Stimulated activated CD8-positive, alpha-beta memory T cell treated with anti-CD3 and anti-CD28 coated beads, Interleukin-12 subunit alpha, Interleukin-12 subunit beta, amount 100 ng/mL, for 1 hour (primary cell): ENCODE data around the gene INSYN2B.

Experiments
- DNase-seq: peaks from one replicate; pipeline ENCODE4 v3.0.0-alpha.2; 2020; ENCODE audit warnings: low read depth

Gene INSYN2B

GRCh38 chr5:169889572-169889971 is 90.7 kb downstream of the INSYN2B start:
- DNase-seq: no peak

DNA sequence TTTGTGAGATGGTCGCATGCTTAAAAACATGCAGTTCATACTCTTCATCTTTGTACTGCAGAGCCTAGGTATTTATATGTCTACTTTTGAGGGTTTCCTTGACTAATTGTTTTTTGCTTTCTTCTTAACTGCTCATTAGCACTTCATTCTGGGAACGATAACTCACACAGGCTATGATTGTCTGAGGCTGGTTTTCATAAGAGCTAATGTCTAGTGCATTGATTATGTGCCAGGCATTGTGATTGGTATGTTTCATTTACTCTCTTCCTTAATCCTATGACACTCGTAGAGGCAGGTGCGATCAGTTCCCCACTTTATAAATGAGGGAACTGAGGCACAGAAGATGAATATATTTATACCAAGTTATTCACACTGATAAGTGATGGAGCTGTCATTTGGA is 93.6 kb downstream of the INSYN2B start:
- no peak for DNase-seq

GRCh38 chr5:169886033-169886432 is 94.3 kb downstream of the INSYN2B start:
- DNase-seq: no peak

GRCh38 chr5:169881702-169882303 is 98.5 kb downstream of the INSYN2B start:
- no peak for DNase-seq

DNA sequence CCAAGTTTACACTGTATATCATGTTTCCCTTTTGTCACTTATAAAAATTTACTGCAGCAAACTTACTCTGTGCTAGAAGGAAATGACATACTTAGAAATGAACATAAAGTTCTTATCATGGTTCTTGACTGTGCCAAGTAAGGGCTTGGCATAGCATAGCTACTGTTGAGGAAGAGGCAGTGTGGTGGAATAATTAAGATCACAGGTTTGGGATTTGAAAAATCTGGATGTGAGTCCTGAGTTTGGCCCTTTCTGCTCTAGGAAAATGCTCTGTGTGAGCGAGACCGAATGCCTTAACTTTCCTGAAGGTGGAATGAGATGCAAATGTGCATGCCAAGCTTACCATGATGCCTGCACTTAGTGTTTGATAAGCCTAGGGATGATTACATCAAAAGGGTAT is 99.5 kb downstream of the INSYN2B start:
- DNase-seq: no peak

DNA sequence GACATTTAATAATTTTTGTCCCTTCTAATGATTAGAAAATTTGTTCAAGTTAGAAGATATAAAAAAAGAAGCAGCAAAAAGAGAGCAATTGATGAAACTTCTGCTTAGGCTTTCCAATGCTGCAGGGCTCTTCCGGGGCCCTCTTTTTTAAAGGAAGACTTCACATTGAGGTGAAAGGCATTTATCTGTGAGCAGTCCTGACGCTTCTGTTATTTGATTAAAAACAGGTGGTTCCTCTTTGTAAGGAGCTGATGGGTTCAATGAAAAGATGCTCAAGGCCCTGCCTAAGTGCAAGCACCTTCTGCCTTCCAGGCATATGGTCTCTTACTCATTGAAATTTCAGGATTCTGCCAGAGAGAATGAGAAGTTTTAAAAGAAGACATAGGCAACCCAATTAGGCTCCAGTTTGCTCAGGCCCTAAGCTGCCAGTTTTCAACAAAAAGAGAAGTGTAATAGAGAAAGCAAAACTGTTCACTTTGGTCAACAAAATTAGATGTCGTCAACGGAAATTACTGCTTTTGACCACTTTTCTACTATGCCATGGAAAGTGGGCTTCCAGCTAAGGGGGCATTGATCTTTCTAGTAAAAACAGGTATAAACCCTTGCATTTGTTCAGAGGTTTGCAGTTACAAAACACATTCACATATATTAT is 100.2 kb downstream of the INSYN2B start:
- DNase-seq: no peak

DNA sequence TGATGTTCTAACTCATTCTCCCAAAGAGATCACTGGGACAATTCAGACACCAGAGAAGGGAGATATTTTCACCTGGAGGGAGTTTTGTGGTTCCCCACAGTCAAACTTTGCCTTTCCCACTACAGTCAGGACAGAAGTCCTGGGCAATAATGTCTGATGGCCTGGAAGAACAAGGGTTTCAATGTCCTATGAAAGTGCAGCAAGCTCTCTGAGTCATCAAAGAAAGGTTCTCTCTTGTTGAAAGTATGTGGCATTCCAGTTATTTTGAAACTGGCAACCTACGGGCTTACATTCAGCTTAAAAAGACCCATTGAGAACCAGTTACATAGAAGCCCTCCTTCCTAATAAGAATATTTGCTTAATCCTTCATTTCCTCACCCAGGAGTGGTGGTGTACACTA is 103.9 kb downstream of the INSYN2B start:
- no peak for DNase-seq

DNA sequence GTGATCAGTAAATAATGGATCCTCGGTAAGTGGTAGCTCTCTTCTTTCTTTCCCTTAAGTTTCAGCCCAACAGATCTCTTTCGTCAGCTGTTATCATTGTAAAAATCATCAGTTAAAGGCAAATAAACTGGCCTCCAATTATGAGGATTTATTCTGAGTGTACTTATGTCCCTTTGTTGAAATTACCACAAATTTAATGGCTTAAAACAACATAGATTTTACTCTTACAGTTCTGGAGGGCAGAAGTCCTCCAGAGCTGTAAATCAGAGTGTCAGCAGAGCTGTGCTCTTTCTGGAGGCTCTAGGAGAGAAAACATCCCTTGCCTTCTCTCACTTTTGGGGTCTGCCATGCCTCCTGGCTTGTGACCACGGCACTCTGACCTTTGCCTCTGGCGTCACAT is 104.6 kb downstream of the INSYN2B start:
- no peak for DNase-seq

DNA sequence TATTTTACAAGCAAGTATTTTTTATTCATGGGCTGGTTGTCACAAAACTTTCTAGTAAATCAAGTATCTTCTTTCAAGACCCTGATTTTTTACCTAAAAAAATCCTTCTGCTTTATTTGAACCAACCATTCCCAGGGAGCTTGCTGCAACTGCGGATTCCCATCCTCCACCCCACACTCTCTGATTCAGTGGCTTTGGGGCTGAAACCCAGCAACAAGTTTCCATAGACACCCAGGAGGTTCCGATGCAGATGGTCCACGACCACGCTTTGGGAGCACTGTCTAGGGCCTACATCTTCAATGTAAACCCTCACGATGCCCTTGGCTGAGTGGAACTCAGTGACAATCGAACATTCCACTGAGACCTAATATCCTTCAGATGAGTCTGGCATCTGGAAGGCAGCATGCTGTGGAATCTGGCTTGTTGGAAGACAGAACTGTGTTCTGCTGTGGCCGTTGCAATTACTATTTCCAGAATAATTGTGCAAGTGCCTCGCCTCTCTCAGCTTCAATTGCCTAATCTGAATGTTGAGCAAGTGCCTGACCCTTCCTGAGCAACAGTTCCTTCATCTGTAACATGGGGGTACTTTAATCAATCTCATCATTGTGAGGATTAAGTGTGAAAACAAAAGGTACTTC is 105.1 kb downstream of the INSYN2B start:
- no peak for DNase-seq

- DNase-seq: no peak
Observed at GRCh38 chr5:169874621-169875020, 105.7 kb downstream of the INSYN2B start.

DNA sequence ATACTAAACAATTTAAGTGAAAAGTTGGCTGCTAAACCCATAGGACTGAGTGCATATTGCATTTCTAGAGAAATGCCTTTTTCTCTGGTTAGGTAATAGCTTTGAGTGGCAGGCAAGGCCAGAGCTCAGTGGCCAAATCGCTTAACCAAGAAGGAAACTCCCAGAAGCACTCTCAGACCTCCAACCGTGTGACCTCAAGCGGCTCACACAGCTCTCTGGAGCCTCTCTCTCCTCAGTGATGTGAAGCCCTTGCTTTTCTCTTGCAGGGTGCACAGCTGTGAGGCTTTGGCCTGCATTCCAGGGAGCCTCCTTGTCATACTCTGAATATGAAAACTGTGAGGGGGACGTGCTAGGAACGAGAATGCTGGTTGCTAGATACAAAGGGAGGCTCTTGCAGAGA is 106.7 kb downstream of the INSYN2B start:
- no peak for DNase-seq

GRCh38 chr5:169871826-169872490 is 108.3 kb downstream of the INSYN2B start:
- no peak for DNase-seq

DNA sequence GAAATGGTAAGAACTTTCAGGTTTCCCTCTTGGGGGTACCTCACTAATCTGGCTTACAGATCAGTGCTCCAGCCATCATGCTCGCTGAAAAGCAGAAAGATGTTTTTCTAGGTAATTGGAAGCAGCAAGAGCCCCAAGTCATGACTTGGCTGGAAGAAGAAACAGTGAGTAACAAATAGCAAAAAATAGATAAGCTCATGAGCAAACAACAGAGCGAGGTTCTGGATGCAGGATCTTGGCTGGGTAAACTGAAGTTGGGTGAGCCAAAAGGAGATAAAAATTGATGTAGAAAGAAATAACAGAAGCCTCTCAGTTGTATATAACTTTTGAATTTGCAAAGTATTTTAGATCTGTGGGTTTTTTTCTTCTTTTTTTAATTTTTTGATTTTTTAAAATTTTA is 110.1 kb downstream of the INSYN2B start:
- DNase-seq: no peak

- DNase-seq: no peak
Observed at GRCh38 chr5:169869066-169869465, 111.2 kb downstream of the INSYN2B start.

DNA sequence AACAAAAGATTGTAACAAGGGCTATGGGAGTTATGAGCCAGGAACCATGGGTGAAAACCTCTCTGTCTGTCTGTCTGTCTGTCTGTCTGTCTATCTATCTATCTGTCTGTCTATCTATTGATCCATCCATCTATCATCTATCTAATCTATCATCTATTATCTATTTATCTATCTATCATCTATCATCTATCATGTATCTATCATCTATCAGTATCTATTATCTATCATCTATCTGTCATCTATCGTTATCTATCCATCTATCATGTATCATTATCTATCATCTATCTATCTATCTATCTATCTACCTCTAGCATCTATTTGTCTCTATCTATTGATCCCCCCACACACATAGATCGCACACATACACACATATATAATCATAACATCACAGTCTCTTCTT is 112.9 kb downstream of the INSYN2B start:
- no peak for DNase-seq

- DNase-seq: no peak
Observed at GRCh38 chr5:169864483-169864882, 115.8 kb downstream of the INSYN2B start.

- DNase-seq: no peak
Observed at GRCh38 chr5:169862391-169862811, 117.9 kb downstream of the INSYN2B start.

GRCh38 chr5:169861934-169862333 is 118.4 kb downstream of the INSYN2B start:
- no peak for DNase-seq

DNA sequence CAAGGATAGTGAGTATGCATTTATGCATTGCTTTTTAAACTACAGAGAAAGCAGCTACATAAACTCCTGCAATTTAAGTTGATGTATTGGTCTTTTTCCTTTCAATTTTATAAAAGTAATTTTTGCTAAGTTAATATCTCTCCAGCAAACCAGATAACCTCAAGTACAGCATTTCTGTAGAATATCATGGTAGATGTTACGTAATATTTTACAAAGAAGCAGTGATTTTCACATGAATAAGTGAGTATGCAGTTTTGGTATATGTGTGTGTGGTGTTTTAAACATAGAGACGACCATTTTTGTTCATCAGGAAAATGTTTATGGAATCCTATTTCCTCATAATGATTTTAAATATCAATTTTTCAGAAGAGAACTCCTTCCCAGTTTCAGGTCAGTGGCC is 118.9 kb downstream of the INSYN2B start:
- DNase-seq: no peak

GRCh38 chr5:169860585-169860984 is 119.7 kb downstream of the INSYN2B start:
- DNase-seq: no peak

- no peak for DNase-seq
Observed at GRCh38 chr5:169856571-169856970, 123.7 kb downstream of the INSYN2B start.

GRCh38 chr5:169851321-169851850 is 128.9 kb downstream of the INSYN2B start:
- DNase-seq: no peak

- no peak for DNase-seq
Observed at GRCh38 chr5:169850409-169850808, 129.9 kb downstream of the INSYN2B start.
